SJCRH30 (cell line): ENCODE measurements around the gene CCDC88C. TPM values are rescaled to one million over a fixed set of nuclear protein-coding genes. Genes with fewer than 3 reads are reported as not detected.
"Not testable (repeated sequence)": the region's sequence is repeated elsewhere in the genome, so short reads cannot be mapped to it uniquely, and the experiment has no call there.

Source experiments
- DNase-seq, 2 experiments: peaks; one replicate each; pipeline ENCODE4 v3.0.0-alpha.2; 2015 to 2020
- H3K27ac ChIP-seq: fragments of 250-450 bp; sonication (Bioruptor Pico); 2 replicates; pipeline ENCODE4 v1.5.1; 2020; ENCODE audit warnings: mild to moderate bottlenecking, moderate library complexity
- H3K27me3 ChIP-seq: fragments of 250-450 bp; sonication (Bioruptor Pico); 2 replicates; pipeline ENCODE4 v1.5.1; 2020; ENCODE audit warnings: mild to moderate bottlenecking, moderate library complexity
- H3K36me3 ChIP-seq: fragments of 250-450 bp; sonication (Bioruptor Pico); 2 replicates; pipeline ENCODE4 v1.5.1; 2020; ENCODE audit warnings: mild to moderate bottlenecking, moderate library complexity
- H3K4me1 ChIP-seq: fragments of 250-450 bp; sonication (Bioruptor Pico); 2 replicates; pipeline ENCODE4 v1.5.1; 2020; ENCODE audit warnings: mild to moderate bottlenecking, moderate library complexity
- H3K4me3 ChIP-seq: fragments of 250-450 bp; sonication (Bioruptor Pico); 2 replicates; pipeline ENCODE4 v1.5.1; 2020; ENCODE audit warnings: mild to moderate bottlenecking, moderate library complexity
- H3K9me3 ChIP-seq: fragments of 250-450 bp; sonication (Bioruptor Pico); replicated peaks from 2 replicates; pipeline ENCODE4 v1.5.1; 2020; ENCODE audit warnings: mild to moderate bottlenecking, moderate library complexity
- total RNA-seq: library from RNA; depleted of rRNA; stranded (reverse); fragments of >200 nt; shearing (Covaris generic); gene quantifications from 2 replicates; pipeline ENCODE4 v1.2.3, GENCODE V29; 2014

CCDC88C gene
- total RNA-seq, 1 experiment from 2014 or later = 8.9 TPM

- H3K4me3 ChIP-seq = no peak overlapping the region
- H3K36me3 ChIP-seq = no peaks in the 10 kb centered on the region
- no peaks in the 10 kb centered on the region for H3K9me3 ChIP-seq
- H3K4me1 ChIP-seq = no peaks in the 10 kb centered on the region
- H3K27ac ChIP-seq = no peak overlapping the region
- no peak for DNase-seq
- no peaks in the 10 kb centered on the region for H3K27me3 ChIP-seq
These were observed 139.9 kb downstream of the CCDC88C start for GRCh38 chr14:91277546-91278382.

DNA sequence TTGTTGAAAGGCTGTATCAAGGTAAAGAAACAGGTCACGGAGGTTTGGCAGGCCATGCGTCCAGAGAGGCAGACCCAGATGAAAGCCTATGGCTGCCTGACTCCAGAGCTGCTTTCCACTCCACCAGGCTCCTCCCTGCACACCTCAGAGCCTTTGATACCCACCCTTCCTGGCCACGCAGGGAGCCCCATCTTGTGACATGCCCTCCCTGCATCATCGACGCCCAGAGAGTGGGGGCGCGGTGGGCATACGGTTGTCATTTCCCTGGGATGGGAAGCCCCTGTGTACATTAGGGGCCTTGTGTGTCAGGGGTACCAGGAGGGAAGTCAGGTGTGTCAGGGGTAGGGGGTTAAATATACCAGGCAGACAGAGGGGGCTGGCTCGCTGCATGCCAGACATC lies 142.8 kb downstream of the CCDC88C start:
- Histone ChIP-seq H3K36me3 (no peaks in the 10 kb centered on the region), H3K9me3 (no peaks in the 10 kb centered on the region), H3K27ac (no peak overlapping the region), H3K4me1 (peaks cover 4% of the 10 kb centered on the region), H3K4me3 (no peak overlapping the region), H3K27me3 (no peaks in the 10 kb centered on the region)
- no peak for DNase-seq

GRCh38 chr14:91273885-91274273 lies 143.7 kb downstream of the CCDC88C start:
- no peaks in the 10 kb centered on the region for H3K9me3 ChIP-seq
- peaks cover 6% of the 10 kb centered on the region for H3K4me1 ChIP-seq
- H3K36me3 ChIP-seq = no peaks in the 10 kb centered on the region
- H3K4me3 ChIP-seq = no peak overlapping the region
- H3K27me3 ChIP-seq = no peaks in the 10 kb centered on the region
- DNase-seq = no peak
- no peak overlapping the region for H3K27ac ChIP-seq

- no peak for DNase-seq
- Histone ChIP-seq H3K4me1 (peaks cover 10% of the 10 kb centered on the region), H3K27ac (no peak overlapping the region), H3K4me3 (no peak overlapping the region), H3K27me3 (no peaks in the 10 kb centered on the region), H3K9me3 (no peaks in the 10 kb centered on the region), H3K36me3 (no peaks in the 10 kb centered on the region)
These were observed 144.2 kb downstream of the CCDC88C start for GRCh38 chr14:91273273-91273884.

DNA sequence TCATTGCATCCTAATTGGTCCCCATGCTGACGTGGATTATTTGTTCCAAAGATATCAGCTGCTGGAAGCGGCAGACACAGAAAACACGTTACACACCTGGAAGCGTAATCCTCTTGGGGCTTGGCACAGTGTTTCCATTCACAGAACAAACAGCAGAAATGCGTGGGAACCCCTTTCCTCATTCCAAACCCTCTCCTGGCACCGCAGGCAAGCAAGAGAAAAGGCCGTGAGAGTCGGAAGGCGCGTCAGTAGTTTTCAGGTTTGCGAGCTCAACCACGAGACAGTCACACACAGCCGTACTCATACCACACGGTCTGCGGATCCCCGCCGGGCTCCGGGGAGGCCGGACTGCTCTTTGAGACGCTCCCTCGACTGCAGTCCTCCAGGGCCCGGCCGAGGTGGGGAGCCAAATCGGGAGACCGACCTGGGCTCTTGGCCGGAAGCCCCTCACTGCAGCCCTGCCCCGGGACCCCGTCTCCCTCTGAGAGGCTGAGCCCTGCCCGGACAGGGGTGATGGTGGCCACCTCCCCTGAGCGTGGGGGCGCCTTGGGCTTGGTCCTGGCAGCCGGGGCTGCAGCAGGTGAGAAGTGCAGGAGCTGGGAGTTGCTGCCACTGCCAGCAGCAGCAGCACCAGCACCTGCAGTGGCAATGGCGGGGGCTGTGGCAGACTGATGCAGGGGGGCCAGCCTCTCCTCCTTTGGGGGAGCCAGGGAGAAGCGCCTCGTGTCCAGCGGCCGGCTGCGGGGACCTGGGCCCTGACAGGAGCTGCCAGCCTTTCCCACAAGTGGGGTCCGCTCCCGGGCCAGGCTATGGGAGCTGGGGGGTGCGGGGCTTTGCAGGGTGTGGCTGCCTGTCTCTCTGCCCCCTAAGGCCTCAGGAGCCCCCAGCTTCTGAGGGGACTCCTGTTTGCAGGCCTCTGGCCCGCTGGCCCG lies 145.0 kb downstream of the CCDC88C start:
- Histone ChIP-seq H3K4me3 (no peak overlapping the region), H3K9me3 (no peaks in the 10 kb centered on the region), H3K27ac (no peak overlapping the region), H3K27me3 (no peaks in the 10 kb centered on the region), H3K4me1 (peaks cover 12% of the 10 kb centered on the region), H3K36me3 (no peaks in the 10 kb centered on the region)
- no peak for DNase-seq

DNA sequence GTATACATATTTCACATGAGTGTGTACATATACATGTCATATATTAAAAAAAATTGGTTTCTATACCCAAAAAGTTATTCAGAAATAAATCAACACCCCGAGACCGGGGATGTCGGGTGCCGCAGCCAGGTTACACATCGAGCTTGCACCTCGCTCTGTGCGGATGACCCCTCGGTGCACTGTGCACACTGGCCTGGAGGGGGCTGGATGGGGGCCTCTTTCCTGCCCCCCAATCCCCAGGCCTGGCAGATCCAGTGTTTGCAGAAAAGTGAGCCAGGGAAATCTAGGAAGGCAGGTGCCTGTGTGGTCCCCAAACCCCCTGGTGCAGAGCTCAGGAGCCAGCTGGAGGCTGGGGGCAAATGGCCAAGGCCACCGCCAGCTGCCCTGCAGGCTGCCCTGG lies 146.0 kb downstream of the CCDC88C start:
- no peak overlapping the region for H3K27ac ChIP-seq
- peaks cover 12% of the 10 kb centered on the region for H3K4me1 ChIP-seq
- no peaks in the 10 kb centered on the region for H3K9me3 ChIP-seq
- no peaks in the 10 kb centered on the region for H3K36me3 ChIP-seq
- H3K4me3 ChIP-seq = no peak overlapping the region
- H3K27me3 ChIP-seq = no peaks in the 10 kb centered on the region
- DNase-seq = no peak

GRCh38 chr14:91270619-91271018 lies 147.0 kb downstream of the CCDC88C start:
- no peaks in the 10 kb centered on the region for H3K9me3 ChIP-seq
- DNase-seq = no peak
- H3K27ac ChIP-seq = no peak overlapping the region; the same call in 1 of the 2 replicates
- peaks cover 12% of the 10 kb centered on the region for H3K4me1 ChIP-seq
- H3K27me3 ChIP-seq = no peaks in the 10 kb centered on the region
- H3K36me3 ChIP-seq = no peaks in the 10 kb centered on the region
- no peak overlapping the region for H3K4me3 ChIP-seq

DNA sequence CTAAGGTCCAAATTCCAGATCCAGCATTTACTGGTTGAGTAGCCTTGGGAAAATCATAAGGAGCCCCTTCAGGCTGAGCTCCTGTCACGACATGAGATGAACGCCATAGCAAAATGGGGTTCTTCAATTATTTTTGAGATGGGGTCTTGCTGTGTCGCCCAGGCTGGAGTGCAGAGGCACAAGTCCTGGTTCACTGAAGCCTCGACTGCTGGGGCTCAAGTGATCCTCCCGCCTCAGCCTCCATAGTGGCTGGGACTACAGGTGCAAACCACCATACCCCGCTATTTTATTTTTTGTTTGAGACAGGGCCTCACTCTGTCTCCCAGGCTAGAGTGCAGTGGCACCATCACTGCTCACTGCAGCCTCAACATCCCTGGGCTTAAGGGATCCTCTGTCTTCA lies 147.4 kb downstream of the CCDC88C start:
- no peak overlapping the region for H3K4me3 ChIP-seq
- no peak for DNase-seq
- H3K4me1 ChIP-seq = peaks cover 12% of the 10 kb centered on the region

DNA sequence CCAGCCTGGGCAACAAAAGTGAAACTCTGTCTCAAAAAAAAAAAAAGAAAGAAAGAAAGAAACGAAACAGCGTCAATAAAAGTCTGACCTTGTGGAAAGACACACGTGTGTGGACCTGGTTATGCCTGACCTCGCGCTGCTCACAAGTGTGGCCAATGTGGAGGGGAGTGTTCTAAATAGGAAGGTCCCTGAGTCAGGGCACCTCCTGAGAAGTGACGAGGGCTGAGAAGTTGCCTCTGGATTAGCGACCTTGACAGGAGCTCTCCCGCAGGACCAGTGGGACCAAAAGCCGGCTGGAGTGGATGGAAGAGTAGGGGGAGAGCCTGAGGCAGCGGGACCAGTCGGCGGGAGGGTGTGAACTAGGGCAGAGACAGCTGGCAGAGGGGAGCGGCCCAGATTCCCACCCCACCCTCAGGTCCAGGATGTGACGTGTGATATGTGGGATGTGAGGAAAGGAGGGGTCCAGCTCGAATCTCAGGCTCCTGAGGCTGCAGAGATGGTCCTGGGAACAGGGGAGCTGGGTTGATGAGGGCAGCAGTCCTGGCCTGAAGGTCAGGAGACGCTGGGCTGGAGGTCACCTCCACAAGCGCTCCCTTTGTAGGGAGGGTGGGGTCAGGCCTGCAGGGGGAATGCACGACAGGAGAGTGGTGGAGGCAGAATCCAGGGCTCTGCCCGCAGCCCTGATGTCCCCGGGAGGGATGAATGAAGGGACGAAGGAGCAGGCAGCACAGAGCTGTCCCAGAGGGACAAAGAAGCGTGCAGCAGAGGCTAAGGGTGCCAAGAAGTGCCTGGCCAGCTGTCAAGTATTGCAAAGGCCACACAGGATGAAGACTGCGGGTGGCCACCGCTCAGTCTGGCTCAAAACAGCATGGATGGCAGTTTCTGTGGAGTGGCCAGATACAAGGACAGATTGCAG lies 148.3 kb downstream of the CCDC88C start:
- Histone ChIP-seq H3K9me3 (no peaks in the 10 kb centered on the region), H3K27me3 (no peaks in the 10 kb centered on the region), H3K27ac (peak overlapping the region; percentile 81), H3K4me1 (peaks cover 12% of the 10 kb centered on the region), H3K4me3 (peak overlapping the region; percentile 42), H3K36me3 (no peaks in the 10 kb centered on the region)
- peak; percentile 90 to 91 for DNase-seq

More for the DNA sequence above, 147.4 kb downstream of the CCDC88C start:
- Histone ChIP-seq H3K27me3 (no peaks in the 10 kb centered on the region), H3K27ac (peak overlapping the region; percentile 81), H3K36me3 (no peaks in the 10 kb centered on the region), H3K9me3 (no peaks in the 10 kb centered on the region)

DNA sequence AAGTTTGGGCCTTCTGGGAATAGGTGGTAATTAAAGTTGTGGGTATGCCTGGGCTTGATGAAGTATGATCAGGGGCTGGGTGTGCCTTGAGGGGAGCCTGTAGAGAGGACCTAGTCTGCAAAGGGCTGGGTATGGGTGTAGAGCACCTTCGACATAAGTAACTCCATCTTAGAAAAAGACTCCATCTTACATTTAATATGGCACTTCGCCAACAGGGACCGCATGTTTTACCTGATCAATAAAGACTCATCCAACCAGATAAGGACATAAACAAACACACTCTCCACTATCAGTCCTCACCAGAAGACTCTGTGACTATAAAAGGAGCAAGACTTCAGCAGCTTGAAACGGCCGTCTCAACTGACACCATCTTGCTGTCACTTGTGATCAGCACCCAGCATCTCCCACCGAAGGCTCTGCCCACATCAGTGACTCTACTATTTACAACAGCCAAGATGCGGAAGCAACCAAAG lies 149.6 kb downstream of the CCDC88C start:
- peaks cover 12% of the 10 kb centered on the region for H3K4me1 ChIP-seq
- no peaks in the 10 kb centered on the region for H3K9me3 ChIP-seq

DNA sequence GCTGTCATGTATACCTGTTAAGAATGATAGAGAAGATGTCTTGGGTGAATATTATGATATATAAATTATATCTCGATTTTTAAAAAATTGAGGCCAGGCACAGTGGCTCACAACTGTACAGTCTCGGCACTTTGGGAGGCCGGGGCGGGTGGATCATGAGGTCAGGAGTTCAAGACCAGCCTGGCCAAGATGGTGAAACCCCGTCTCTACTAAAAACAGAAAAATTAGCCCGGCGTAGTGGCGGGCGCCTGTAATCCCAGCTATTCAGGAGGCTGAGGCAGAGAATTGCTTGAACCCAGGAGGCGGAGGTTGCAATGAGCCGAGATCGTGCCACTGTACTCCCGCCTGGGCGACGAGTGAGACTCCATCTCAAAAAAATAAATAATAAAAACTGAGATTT lies 151.3 kb downstream of the CCDC88C start:
- H3K36me3 ChIP-seq = not testable (repeated sequence)

More for the DNA sequence above, 149.6 kb downstream of the CCDC88C start:
- no peak for DNase-seq
- no peak overlapping the region for H3K4me3 ChIP-seq
- H3K36me3 ChIP-seq = no peaks in the 10 kb centered on the region
- no peak overlapping the region for H3K27ac ChIP-seq
- H3K27me3 ChIP-seq = no peaks in the 10 kb centered on the region

DNA sequence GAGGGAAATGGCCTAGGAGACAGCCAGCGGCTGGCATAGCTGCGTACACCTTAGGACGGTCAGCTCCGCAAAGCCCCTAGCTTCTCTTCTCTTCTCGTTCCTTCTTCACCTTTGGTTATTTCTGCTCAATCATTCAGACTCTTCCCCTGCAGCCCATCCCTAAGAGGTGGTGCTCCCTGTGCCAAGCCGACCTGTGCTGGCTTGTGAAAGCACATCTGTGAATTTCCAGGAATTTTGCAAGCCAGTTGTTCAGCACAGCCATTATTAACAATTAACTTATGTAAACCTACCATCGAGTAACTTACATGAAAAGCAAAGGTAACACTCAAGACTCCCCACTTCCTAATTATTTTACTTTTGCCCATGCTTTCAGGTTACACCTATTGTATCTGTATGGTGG lies 152.2 kb downstream of the CCDC88C start:
- peaks cover 12% of the 10 kb centered on the region for H3K4me1 ChIP-seq
- no peak overlapping the region for H3K27ac ChIP-seq
- H3K36me3 ChIP-seq = no peaks in the 10 kb centered on the region
- DNase-seq = no peak
- H3K9me3 ChIP-seq = no peaks in the 10 kb centered on the region
- H3K27me3 ChIP-seq = no peaks in the 10 kb centered on the region
- no peak overlapping the region for H3K4me3 ChIP-seq

More for the DNA sequence above, 151.3 kb downstream of the CCDC88C start:
- H3K27me3 ChIP-seq, H3K4me3 ChIP-seq, DNase-seq, H3K27ac ChIP-seq, H3K9me3 ChIP-seq: not testable (repeated sequence)
- H3K4me1 ChIP-seq = peaks cover 12% of the 10 kb centered on the region

GRCh38 chr14:91264151-91265150 lies 153.2 kb downstream of the CCDC88C start:
- H3K9me3 ChIP-seq = no peaks in the 10 kb centered on the region
- H3K4me1 ChIP-seq = peaks cover 6% of the 10 kb centered on the region; the same call in 1 of the 2 replicates
- DNase-seq = no peak
- H3K27me3 ChIP-seq = no peaks in the 10 kb centered on the region
- H3K36me3 ChIP-seq = no peaks in the 10 kb centered on the region
- no peak overlapping the region for H3K4me3 ChIP-seq
- H3K27ac ChIP-seq = no peak overlapping the region
